GM21360 (cell line): ENCODE data around the gene CCDC82.
A peak's percentile ranks its signal among the peaks of the same experiment; 100 is the strongest.

Experiments used
- ATAC-seq: cut with Tn5 transposase; IDR thresholded peaks from one replicate; pipeline ENCODE4 v1.9.1; 2021; ENCODE audit warnings: mild to moderate bottlenecking, moderate library complexity; ENCODE audit not compliant: unreplicated experiment

CCDC82 gene

DNA sequence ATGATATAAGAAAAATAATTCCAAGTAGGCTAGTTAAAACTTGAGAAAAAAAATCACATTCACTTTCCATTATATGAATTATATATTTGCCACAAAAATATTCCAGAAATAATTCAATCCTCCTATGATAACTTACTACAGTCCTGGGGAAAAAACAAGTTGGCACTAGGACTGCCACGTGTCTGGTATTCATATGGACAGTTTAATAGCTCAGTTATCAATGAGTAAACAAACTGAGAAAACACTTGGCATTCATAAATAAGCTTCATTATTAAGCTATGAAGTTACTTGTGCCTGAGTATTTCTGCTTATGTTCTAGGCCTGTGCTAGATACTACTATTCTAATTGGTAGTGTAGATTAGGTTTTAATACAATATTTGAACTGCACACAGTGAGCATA lies 24.2 kb downstream of the CCDC82 start:
- ATAC-seq = no peak

DNA sequence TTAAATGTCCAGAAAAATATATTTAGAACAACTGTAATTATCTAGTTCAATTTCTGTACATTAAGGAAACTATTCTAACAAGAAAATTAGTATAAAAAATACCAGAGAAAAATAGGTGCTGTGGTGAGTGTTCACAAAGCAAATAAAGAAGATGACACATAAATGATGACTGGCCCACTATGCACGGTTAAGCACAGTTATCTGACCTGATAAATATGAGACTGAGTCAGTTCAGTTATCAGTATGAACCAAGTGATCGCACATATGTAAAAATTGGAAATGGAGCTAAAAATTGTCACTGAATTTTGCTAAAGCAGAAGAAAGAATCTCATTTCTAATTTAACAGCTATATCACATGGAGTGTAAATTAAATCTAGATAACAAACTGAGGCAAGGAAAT lies 27.9 kb downstream of the CCDC82 start:
- no peak for ATAC-seq

DNA sequence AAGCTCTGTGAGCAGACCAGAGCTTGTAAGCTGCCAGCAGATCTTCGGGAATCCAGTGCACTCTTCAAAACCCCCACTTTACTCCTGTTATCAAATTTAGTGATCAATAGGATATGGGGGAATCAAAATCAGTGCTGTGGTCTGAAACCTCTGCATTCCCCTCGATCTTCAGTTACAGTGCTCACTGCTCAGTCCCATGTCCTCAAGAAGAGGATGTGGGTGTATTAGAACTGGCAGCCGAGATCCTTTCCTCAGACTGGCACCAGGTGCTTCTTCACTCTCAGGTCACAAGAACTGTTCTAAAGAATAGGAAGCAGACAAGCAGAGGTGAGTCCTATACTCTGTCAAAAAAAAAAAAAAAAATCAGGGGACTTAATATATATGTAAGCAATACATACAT lies 31.4 kb downstream of the CCDC82 start:
- ATAC-seq = no peak

DNA sequence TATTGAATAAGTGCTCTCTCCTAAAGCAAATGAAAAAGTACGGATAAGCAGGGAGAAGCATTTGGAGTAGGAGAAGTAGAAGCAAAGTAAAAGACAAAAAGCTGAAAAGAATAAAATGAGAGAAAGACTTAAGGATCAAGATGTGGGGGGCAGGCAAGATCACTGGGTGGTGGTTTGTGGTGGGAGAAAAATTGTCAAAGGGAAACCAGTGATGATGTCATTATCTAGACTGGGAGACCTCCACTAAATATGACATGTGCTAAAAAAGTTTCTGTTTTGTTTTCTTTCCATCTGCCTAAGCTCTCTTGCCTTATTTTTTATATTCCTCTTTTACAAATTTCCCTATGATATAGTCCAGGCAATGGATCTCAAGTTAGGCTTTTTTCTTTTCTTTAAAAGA lies 31.9 kb downstream of the CCDC82 start:
- ATAC-seq = no peak

DNA sequence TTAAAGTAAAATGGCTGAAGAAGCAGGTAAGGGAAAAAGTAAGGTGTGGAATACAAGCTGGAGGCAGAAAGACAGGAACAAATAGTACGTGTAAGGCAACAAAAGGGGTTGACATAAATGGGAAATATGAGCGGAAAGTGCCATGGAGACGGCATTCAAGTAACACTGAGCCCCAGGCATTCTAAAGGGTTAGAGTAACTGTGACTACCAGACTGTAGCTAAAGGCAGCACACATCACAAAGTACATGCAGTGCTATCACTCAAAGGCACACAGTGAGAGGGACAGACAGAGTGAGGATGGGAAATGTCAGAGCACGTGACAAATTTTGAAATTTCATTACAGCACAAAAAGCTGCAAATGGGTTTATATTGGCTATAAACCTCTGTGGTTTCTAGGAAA lies 32.9 kb downstream of the CCDC82 start:
- ATAC-seq = no peak

DNA sequence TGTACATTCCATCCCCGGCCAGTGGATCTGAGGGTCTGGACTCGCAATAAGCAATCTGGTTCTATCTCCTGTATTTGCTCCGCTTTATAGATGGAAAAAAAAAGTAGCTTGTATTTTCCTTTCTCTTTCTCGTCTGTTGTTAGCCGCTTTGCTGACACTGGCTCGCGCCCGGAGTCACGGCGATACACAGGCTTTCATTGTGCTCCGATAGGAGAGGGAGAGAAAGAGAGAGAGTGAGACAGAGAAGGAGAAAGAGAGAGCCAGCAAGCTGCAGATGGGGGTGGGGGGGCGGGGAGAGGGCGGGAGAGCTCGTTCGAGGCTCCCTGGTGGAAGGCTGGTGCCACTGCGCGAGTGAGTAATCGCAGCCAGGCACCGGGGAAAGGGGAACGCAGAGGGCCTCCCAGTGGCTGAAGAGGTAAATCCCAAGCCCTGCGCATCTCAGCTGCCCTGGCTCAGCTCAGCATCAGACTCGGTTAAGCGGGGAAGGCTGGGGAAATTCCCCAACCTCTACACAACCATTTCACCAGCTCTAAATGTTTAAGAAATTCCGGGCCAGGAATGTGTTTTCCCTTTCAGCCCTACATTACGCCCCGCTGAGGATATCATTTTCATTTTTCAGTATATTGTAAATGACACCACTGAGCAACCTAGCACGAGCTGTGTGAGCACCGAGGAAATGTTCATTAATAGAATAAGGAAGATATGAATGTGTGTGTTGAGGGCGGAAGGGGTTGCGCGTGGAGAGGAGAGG lies 46.6 kb downstream of the CCDC82 start, which contains the start of gene MAML2:
TSS of gene MAML2 (minus strand) at position 235 of the 751 bp plus-strand sequence. CDS start 1,300 bp downstream, outside the sequence.
- peak; percentile 73 for ATAC-seq

DNA sequence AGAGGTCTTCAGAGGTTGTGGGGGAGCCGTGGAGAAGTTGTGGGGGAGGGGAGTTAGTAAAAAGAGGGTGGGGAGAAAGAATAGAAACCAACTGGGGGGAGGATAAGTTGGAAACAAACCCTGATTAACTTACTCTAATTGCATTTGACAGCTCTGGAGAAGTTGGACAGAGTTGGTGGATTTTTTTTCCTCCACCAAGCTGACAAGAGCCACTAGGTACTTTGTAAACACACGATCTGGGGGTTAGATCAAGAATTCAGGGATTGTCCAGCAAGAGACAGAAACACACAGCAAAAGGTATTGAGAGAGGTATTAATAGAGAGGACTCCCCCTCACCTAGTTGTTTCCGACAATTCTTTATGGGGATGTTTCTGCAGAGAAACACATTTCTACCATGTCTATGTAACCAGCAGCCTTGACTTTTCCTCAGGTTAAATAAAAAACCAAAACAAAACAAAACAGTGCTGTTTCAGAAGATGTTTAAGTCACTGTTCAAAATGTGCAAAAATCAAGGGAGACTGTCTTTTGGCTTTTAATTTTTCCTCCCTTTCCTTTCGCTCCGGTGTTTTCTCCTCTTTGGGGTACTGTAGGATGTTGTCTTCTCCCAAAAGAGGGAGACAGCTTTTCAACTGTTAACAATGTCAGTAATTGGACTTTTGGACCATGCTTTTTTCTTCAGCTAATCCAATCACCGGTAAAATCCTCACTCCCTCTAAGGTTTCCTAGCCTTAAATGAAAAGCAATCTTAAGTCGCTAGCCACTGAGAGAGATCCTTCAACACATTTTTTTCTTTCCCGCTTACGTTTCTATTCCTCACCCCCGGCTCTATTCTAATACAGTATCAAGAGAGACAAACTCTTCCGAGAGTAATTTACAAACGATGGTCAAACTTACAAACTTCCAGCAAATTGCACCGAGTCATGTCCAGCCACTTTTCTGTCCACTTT lies 47.4 kb downstream of the CCDC82 start:
- no peak for ATAC-seq

DNA sequence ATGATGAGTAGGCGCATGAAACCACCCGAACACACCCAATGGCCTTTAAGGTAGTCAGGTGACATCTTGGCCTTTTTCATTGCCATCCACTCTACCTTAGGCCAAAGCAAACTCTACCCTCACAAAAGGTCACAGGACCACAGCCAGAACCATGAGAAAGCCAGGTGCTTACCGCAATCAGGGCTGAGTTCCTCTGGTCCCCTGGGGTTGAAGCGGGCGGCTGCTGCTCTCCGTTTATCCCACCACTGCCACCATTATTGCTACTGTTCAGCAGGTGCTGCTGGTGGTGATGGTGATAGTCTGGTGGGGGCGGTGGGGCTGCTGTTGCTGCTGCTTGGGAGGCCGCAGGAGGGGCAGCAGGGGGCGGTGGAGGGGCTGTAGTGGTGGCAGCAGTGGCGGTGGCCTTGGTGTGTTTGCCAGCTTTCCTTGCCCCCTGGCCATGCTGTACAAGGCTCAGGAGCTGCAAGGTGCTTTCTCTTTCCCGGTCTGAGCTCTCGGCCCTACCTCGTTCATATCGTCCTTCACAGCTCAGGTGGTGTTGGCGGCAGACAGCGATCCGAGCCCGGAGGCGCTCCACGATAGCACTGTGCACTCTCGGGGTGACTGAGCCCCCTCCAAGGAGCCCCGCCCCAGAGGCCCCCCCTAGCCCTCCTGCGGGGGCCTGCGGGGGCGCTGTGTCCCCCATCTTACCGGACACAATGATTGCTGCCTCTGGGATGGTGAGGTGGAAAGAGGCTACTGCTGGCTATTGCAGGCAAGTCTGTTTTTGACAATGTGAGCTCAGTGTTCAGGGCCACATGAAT lies 48.3 kb downstream of the CCDC82 start:
- ATAC-seq = peak; percentile 35

DNA sequence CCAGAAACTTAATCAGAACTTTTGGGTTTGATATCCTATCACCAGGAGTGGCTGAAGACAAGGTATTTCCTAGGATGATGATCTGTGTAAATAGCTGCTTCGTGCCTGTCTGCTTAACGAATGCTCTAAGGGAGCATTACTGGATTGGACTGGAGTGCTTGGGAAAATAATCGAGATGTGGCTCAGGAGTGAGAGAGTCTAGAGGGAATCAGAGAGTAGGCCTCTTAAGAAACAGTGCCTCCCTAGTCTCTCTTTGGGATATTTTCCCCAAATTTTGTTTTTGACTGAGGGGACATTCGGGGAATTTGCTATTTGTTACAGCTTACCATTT lies 49.2 kb downstream of the CCDC82 start:
- no peak for ATAC-seq

DNA sequence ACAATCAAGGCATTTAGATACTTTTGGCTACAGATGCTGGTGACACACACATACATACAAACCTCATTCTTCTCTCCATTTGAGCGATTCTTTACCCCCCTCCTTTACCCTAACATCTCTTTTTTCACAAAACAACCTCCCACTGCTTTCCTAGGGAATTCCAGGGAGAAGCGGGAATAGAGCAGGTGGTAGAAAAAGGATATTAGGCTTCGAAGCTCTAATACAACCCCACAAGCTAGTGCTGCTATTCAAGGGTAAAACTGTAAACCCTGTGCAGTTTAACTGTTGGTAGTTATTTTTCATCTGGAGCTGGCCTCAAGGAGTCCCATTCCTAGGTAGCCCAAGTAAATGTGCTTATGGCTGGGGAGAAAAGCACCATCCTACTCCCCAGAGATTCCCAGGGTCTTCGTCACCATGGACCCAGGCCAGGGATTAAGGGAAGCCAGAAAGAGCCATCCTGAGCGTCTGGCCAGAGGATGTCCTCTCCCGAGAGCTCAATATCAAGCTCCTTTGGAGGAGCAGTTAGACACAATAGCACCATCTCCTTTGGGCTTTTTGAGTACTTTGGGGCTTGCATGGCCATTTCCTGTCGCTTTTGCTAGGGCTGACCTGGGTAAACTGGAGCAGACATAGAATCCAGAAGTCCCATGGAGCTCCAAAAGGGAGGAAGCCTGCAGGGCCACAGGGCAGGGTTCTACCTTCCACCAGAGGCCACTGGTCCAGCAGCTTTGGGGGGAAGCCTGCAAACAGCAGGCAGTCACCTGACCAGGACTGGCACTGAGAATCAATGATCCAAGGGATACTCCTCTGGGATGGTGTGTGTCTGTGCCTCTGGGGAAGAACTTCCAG lies 49.8 kb downstream of the CCDC82 start:
- ATAC-seq = no peak

DNA sequence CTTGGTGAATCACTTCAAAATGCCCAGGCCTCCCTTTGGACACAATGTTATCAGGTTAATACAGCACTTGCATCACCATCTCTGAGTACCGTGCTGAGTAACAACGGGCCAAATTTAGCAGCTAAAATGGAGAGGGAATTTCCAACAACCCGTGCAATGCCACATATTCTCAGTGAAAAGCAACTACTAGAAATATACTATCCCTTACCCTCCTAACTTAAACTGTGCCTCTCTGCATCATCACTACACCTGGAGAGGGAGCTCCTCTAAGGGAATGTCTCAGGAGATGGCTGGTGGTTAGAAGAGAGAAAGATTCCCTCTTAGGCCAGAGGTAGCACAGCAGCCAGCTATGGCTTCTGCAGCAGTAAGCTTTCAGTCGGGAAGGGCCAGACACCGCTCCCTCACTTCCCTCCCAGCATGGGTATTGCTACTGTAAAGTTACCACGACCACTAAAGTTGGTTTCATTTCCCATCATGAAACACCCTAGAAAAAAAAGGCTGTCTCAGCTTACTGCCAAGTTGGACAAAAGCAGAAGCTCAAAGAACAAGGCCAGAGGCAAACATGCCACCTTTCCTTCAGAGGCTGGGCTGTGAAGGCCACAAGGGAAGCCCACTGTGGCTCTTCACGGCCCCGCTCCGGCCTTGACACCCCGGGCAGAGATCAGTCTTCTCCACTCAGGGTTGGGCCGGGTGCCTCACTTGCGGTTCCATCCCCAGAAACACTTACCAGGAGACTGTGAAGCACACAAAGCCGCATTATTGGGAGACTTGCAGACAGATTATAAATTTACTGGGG lies 50.6 kb downstream of the CCDC82 start:
- ATAC-seq = peak; percentile 35

DNA sequence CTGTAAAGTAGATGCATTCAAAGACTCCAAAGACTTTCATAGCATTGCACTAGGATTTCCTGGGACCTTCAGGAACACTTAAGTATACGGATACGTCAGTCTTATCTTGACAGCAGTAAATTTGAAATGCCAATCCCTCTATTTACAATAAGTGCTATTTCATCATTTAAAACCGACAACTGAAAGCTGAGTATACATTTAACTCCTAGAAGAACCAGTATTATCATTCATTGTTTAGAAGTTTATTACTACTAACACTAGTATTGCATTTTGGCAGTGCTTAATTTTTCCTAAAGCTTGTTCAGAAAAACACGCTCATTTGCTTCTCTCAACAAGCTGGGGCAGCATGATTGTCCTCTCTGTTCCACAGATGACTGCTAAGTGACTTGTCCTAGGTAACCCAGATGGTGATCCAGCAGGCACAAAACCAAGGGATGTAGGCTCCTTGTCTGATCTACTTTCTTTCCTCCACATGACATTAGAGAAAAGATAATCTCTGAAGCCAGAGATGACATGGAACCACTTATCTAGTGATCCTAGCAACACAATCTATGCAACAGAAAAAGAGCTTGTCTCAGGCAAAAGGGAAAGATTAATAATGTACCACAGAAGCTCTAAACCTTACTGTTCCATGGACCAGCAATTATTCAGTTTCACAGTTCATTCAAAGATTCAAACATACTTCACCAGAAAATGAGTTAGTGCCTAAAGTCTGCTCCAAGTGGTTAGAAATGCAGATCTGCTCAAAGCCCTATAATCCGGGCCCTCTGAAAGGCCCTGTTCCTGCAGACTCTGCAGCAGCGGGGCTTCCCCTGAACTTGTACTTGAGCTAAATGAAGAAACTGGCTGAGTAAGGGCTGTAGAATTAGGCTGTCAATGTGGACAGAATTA lies 51.9 kb downstream of the CCDC82 start:
- peak; percentile 27 for ATAC-seq

DNA sequence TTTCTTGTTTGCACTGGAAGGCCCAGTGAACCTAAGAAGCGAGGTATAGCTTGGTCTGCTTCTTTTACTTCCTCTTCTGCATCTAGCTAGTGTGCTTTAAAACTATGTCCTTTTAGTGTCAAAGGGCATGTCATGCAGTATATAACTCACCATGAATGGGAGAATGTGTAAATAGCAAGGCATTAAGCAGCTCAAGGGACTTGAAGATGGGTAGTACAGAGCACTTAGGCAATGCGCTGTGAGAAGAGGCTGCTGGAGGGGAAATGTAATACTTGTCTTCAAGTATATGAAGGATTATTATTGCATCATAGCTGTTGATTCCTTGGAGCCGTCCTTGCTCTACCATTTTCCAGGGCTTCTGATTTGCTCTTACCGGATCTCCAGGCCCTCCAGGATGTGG lies 54.3 kb downstream of the CCDC82 start:
- ATAC-seq = no peak

DNA sequence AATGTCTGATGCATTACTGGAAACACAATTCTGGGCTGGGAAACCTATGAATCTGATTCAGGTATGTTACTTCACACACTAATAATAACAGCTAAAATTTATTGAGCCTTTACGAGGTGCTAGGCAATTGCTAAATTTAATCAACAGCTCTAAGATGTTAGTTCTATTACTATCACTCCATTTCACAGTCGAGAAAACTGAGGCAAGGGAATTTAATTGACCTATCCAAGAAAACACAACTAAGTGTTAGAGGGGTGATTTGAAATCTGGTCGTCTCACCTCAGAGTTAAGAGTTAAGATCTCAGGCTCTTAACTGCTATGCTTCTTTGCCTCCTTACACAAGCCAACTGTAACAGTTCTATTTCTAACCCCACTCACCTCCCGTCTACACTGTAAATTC lies 55.5 kb downstream of the CCDC82 start:
- ATAC-seq = no peak

DNA sequence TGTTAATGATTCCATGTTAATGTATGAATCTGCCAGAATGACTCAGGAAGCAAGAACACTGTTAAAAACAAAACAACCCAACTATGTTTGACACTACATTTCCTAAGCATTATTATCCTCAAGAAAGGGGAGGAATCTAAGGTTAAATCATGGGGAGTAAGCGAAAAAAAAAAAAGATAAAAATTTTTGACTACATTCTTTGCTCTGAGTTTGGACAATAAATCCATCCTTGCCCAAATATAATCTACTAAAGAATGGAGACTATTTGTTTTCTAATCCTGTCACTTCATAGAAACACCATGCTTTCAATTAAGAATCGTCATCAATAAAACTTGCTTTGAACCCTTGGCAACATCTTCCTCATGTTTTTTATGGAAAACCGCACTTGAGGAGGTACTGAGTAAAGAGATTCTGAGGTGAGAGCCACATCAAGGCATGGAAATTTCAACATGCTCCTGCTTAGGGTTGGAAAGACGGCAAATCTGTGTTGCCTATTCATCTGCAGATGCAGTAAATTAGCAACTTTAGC lies 56.5 kb downstream of the CCDC82 start:
- no peak for ATAC-seq

DNA sequence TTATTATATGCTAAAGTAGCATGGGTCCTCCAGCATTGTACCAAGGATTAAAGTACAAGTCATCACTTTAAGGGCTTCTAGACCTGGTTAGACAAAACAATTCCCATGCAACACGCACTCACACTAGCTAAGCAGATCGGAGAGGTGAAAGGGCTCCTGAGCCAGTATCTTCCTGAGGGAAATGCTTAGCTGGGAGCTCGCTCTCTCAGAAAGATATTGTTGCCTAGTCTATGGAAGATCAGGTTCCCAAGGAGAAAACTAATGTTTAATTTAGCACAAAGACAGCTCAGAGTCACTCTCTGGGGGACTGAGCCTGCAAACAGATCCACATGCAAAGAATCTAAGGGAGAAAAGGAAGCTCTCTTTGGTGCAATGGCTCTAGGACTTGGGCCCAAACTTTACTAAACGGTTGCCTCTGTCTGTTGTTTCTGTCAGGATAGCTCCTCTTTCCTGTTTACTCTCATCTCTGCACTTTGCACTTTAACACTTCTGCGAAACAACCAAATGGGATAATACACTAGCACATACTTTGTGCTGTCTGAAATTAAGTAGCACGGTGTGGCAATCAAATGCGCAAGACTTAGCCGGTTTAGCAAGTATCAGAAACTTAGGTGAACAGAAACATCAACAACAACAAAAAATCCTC lies 57.5 kb downstream of the CCDC82 start:
- no peak for ATAC-seq

DNA sequence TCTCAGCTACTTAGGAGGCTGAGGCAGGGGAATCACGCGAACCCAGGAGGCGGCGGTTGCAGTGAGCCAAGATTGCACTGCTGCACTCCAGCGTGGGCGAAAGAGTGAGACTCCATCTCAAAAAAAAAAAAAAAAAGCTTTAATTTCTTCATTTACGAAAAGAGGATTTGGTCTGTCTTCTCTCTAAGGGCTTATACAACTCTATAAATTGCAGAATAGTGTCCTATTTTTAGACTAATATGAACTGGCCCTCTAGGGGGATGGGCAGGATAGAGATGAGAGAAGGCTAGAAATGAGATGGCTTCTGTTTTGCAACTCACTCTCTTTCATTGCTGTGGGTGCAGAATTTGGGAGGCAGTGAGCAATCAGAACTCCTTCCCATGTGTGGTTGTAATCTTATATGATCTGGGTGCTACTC lies 58.0 kb downstream of the CCDC82 start:
- no peak for ATAC-seq

DNA sequence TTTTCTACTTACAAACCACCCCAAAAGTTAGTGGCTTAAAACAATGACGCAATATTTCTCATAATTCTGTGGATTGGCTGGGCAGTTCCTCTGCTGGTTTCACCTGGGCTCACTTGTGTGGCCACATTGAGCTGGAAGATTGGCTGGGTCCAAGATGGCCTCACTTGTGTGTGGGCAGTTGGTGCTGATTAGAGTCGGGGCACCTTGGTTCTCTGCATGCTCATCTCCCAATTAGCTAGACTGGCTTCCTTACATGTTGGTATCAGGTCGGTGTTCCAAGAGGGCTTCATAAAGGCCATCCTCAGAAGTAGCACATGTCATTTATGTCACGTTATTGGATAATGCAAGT lies 59.2 kb downstream of the CCDC82 start:
- ATAC-seq = no peak
